ENCODE data around the gene PWWP2B.

DNA sequence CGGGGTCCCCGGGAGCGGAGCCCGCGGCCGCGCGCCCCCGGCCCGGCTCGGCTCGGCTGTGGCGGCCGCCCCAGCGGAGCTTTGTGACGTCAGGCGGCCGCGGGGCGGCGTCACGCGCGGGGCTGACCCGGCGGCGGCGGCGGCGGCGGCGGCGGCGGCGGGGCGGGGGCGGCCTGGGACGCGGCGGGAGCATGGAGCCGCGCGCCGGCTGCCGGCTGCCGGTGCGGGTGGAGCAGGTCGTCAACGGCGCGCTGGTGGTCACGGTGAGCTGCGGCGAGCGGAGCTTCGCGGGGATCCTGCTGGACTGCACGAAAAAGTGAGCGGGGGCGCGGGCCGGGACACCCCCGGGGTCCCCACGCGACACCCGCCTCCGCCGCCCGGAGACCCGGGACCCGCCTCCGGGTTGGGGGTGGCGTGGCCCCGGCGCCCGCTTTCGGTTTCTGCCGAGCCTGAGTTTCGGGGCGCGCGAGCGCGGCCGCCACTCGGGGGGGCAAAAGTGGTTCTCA lies at the start of gene PWWP2B:
- TF ChIP-seq CTCF (IDR thresholded peaks at IDR 0.05; ENCODE audit: low read depth, low read length) (no peak), POLR2A (IDR thresholded peaks at IDR 0.05; ENCODE audit: extremely low read depth, insufficient read length) (no peak)
- TF ChIP-seq, protein P1, sequence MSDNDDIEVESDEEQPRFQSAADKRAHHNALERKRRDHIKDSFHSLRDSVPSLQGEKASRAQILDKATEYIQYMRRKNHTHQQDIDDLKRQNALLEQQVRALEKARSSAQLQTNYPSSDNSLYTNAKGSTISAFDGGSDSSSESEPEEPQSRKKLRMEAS (IDR thresholded peaks at IDR 0.05; ENCODE audit: low read depth, low read length) = no peak; the same call in 1 of the 2 replicates

All from NB4 (cell line).